HepG2 (cell line): ENCODE data around the gene ZMYM4. TPM values are rescaled to one million over a fixed set of nuclear protein-coding genes. Genes with fewer than 3 reads are reported as not detected.

ENCODE experiments used
- ATAC-seq: fragments of 200-7000 bp; cut with Tn5 transposase; 3 replicates; pipeline ENCODE4 v1.9.1; 2020; ENCODE audit warnings: mild to moderate bottlenecking, moderate library complexity
- BruUV-seq: library from RNA; stranded (reverse); fragments of 400-500 nt; replicated peaks from 2 replicates; lab custom pipeline; 2021; lab: Mats Ljungman, UMichigan
- CTCF ChIA-PET: fragments of 300-600 bp; formaldehyde crosslinking; extraction: SDS; loops from one replicate; lab custom pipeline; 2021; ENCODE audit warnings: low total read pairs, inconsistent platforms, low intra/inter-chr PET ratio; lab: Yijun Ruan, JAX
- POLR2A ChIA-PET: fragments of 350-600 bp; sonication (Branson Sonifier 250); formaldehyde crosslinking; loops from one replicate; lab custom pipeline; 2020; ENCODE audit warnings: antibody characterized with exemption, inconsistent platforms; lab: Yijun Ruan, JAX
- DNase-seq: peaks from one replicate; pipeline ENCODE4 v3.0.0-alpha.2; 2015; ENCODE audit warnings: low spot score
- FAIRE-seq: peaks from 3 replicates; lab custom pipeline; 2011; peaks lifted over from hg19 to GRCh38; lab: Jason Lieb, UNC
- H2AFZ ChIP-seq: one replicate; pipeline ENCODE4 v1.6.1; 2011; ENCODE audit warnings: low read length, inconsistent platforms
- H3K27ac ChIP-seq: fragments of 300-600 bp; 3 replicates; pipeline ENCODE4 v1.8.0; 2011; ENCODE audit warnings: mixed run types, mild to moderate bottlenecking, mixed read lengths, low read length, inconsistent platforms; ENCODE audit not compliant: insufficient read depth; ENCODE audit errors: extremely low read length
- H3K27me3 ChIP-seq, 2 experiments: fragments of 200-600 bp in 1 of 2; 2 replicates in 1 of 2; 3 replicates in 1 of 2; pipeline versions ENCODE4 v1.6.0 to v1.8.0; 2011; ENCODE audit warnings: low read length in 2 of 2, mild to moderate bottlenecking in 2 of 2, moderate library complexity in 2 of 2, inconsistent platforms in 1 of 2; ENCODE audit not compliant: insufficient read depth in 2 of 2, control insufficient read depth in 1 of 2
- H3K36me3 ChIP-seq, 2 experiments: fragments of 200-600 bp in 1 of 2; replicated peaks in 1 of 2; 2 replicates in 1 of 2; 3 replicates in 1 of 2; pipeline versions ENCODE4 v1.5.1 to v1.8.0; 2011; ENCODE audit warnings: low read length in 2 of 2, inconsistent platforms in 1 of 2; ENCODE audit not compliant: insufficient read depth in 2 of 2, control insufficient read depth in 1 of 2
- H3K4me1 ChIP-seq: 2 replicates; pipeline ENCODE4 v1.5.1; 2012; ENCODE audit warnings: low read length, inconsistent platforms; ENCODE audit not compliant: insufficient read depth
- H3K4me2 ChIP-seq: 2 replicates; pipeline ENCODE4 v1.6.0; 2011; ENCODE audit warnings: low read depth, low read length, inconsistent platforms
- H3K4me3 ChIP-seq, 3 experiments: fragments of 200-600 bp in 1 of 3; sonication (generic), shearing (Covaris generic) in 1 of 3; replicated peaks in 1 of 3; 2 replicates each; pipeline ENCODE4 v1.5.1; 2011 to 2016; ENCODE audit warnings: low read length in 3 of 3, inconsistent platforms in 2 of 3, low read depth in 2 of 3, mild to moderate bottlenecking in 2 of 3, control low read depth in 1 of 3, mixed read lengths in 1 of 3; ENCODE audit not compliant: insufficient read depth in 1 of 3
- H3K79me2 ChIP-seq: one replicate; pipeline ENCODE4 v1.6.1; 2011; ENCODE audit warnings: low read length, inconsistent platforms; ENCODE audit not compliant: insufficient read depth
- H3K9ac ChIP-seq: 2 replicates; pipeline ENCODE4 v1.6.0; 2011; ENCODE audit warnings: mild to moderate bottlenecking, low read depth, low read length, inconsistent platforms; ENCODE audit not compliant: insufficient read depth
- H3K9me3 ChIP-seq: 2 replicates; pipeline ENCODE4 v1.5.1; 2012; ENCODE audit warnings: mild to moderate bottlenecking, low read length
- H4K20me1 ChIP-seq: 2 replicates; pipeline ENCODE4 v1.6.0; 2011; ENCODE audit warnings: inconsistent platforms, mild to moderate bottlenecking, low read length, moderate library complexity; ENCODE audit not compliant: insufficient read depth
- DR1 ChIP-seq: sonication (generic); formaldehyde crosslinking; IDR thresholded peaks from 2 replicates; pipeline ENCODE4 v1.8.0; 2021; ENCODE audit warnings: mild to moderate bottlenecking, missing genetic modification reagents, inconsistent platforms
- EP300 ChIP-seq, 3 experiments: sonication (generic) in 1 of 3; formaldehyde crosslinking in 1 of 3; IDR thresholded peaks; 2 replicates each; pipeline versions ENCODE4 v1.5.1 to v1.6.1; 2011 to 2020; ENCODE audit warnings: low read depth in 2 of 3, low read length in 2 of 3, borderline replicate concordance in 1 of 3, improper control_type of control experiment in 1 of 3, mild to moderate bottlenecking in 1 of 3, missing genetic modification reagents in 1 of 3, moderate library complexity in 1 of 3
- FOXP1 ChIP-seq, 2 experiments: fragments of 450-650 bp in 1 of 2; IDR thresholded peaks; 2 replicates each; pipeline ENCODE4 v1.6.1; 2017 to 2018; ENCODE audit warnings: antibody characterized with exemption in 1 of 2
- IKZF4 ChIP-seq: sonication (generic); formaldehyde crosslinking; IDR thresholded peaks from 2 replicates; pipeline ENCODE4 v1.5.1; 2020; ENCODE audit warnings: borderline replicate concordance, mild to moderate bottlenecking, low read depth, missing genetic modification reagents; ENCODE audit errors: not compliant biosample characterization
- NFYC ChIP-seq: IDR thresholded peaks from 2 replicates; pipeline ENCODE4 v1.6.1; 2016; ENCODE audit warnings: missing genetic modification reagents, missing compliant biosample characterization
- TEAD3 ChIP-seq: optimal IDR thresholded peaks from 2 replicates; pipeline ENCODE3; 2016; ENCODE audit warnings: borderline replicate concordance
- ZNF335 ChIP-seq: sonication (generic); formaldehyde crosslinking; IDR thresholded peaks from 2 replicates; pipeline ENCODE4 v1.4.0; 2020; ENCODE audit warnings: missing genetic modification reagents
- ZNF549 ChIP-seq: sonication (generic); formaldehyde crosslinking; IDR thresholded peaks from 2 replicates; pipeline ENCODE4 v1.5.0; 2020; ENCODE audit warnings: missing genetic modification reagents
- ZNF615 ChIP-seq: sonication (generic); formaldehyde crosslinking; IDR thresholded peaks from 2 replicates; pipeline ENCODE4 v1.5.0; 2020; ENCODE audit warnings: mild to moderate bottlenecking, missing genetic modification reagents, borderline replicate concordance
- WGBS: methylation state at CpG from one replicate; pipeline ENCODE4 v1.1.6; 2017; ENCODE audit warnings: low lambda C conversion rate; 5-methylcytosine and 5-hydroxymethylcytosine counted together
- in situ Hi-C: cut with HindIII; loops from 2 replicates; pipeline ENCODE4 v1.10.0; 2017; ENCODE audit warnings: low pct_unique_long_range_greater_than_20kb; ENCODE audit not compliant: extremely low pct_ligation_motif_present
- intact Hi-C: fragments of 100-400 bp; cut with micrococcal nuclease; formaldehyde crosslinking; loops from one replicate; pipeline ENCODE4 v1.10.0; 2022; ENCODE audit not compliant: unreplicated experiment
- polyA plus RNA-seq, 8 experiments: library from polyadenylated mRNA; depleted of rRNA in 3 of 8; stranded (reverse) in 7 of 8; unstranded in 1 of 8; fragments of >200 nt; fragmentation: Illumina TruSeq in 4 of 8; extraction: Trizol in 4 of 8; gene quantifications; 2 replicates each; pipeline versions ENCODE4 v1.2.1 to v1.2.3, GENCODE V29; 2011 to 2016; ENCODE audit warnings: low read depth in 4 of 8, missing spikeins in 1 of 8, mixed read lengths in 1 of 8; ENCODE audit not compliant: insufficient read depth in 1 of 8
- total RNA-seq, 5 experiments: library from RNA; depleted of rRNA; stranded (reverse); fragments of >200 nt; fragmentation: Illumina TruSeq; extraction: Trizol; gene quantifications; 2 replicates each; pipeline ENCODE4 v1.2.3, GENCODE V29; 2016; ENCODE audit warnings: low read depth in 1 of 5
- TF ChIP-seq, protein P1 (sequence below): IDR thresholded peaks from 2 replicates; pipeline ENCODE4 v1.6.1; 2016; ENCODE audit warnings: missing compliant biosample characterization, missing genetic modification reagents, borderline replicate concordance
- TF ChIP-seq, protein P2 (sequence below): sonication (generic); formaldehyde crosslinking; IDR thresholded peaks from 2 replicates; pipeline ENCODE4 v1.5.0; 2020; ENCODE audit warnings: missing genetic modification reagents
- TF ChIP-seq, protein P3 (sequence below): sonication (generic); formaldehyde crosslinking; conservative IDR thresholded peaks from 2 replicates; pipeline ENCODE4 v1.4.0; 2020; ENCODE audit warnings: missing genetic modification reagents
- TF ChIP-seq, protein P4 (sequence below): sonication (generic); formaldehyde crosslinking; IDR thresholded peaks from 2 replicates; pipeline ENCODE4 v1.8.1; 2022; ENCODE audit warnings: low read depth, mild to moderate bottlenecking, missing genetic modification reagents
- TF ChIP-seq, protein P5 (sequence below): sonication (generic); formaldehyde crosslinking; IDR thresholded peaks from 2 replicates; pipeline ENCODE4 v1.4.0; 2020; ENCODE audit warnings: missing genetic modification reagents, borderline replicate concordance

ZMYM4 gene
- total and polyA plus RNA-seq, 2 of the 13 experiments (the other 11 are each of a cell fraction or from before 2014, with no cell fraction given), result 13.9 to 37.6 TPM

DNA sequence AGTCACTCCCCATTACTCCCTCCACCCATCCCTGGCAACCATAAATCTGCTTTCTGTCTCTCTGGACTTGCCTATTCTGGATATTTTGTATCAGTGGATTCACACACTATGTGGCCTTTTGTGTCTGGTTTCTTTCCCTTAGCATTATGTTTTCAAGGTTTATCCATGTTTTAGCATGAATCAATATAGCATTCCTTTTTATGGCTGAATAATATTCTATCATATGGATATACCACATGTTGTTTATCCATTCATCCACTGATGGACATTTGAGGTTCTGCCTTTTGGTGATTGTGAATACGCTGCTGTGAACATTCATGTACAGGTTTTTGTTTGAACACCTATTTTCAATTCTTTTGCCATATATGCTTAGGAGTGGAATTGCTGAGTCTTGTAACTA lies 140.4 kb downstream of the ZMYM4 start:
- CTCF ChIA-PET, result no interaction called here
- WGBS, result 100% methylated on average over 1 of the region's 1 CpG
- no peak for FAIRE-seq

More for the DNA sequence above, 140.4 kb downstream of the ZMYM4 start:
- in situ Hi-C loops, result no loop called here
- POLR2A ChIA-PET, result no interaction called here
- intact Hi-C loops, result no loop called here
- H3K27ac ChIP-seq, result no peak overlapping the region
- no peak for ATAC-seq
- H3K9ac ChIP-seq, result no peak overlapping the region
- no peak overlapping the region for H3K4me2 ChIP-seq
- peaks cover 8 to 45% of the 10 kb centered on the region in 2 experiments for H3K36me3 ChIP-seq
- H3K4me1 ChIP-seq, result no peaks in the 10 kb centered on the region
- H3K27me3 ChIP-seq, result no peaks in the 10 kb centered on the region
- no peaks in the 10 kb centered on the region for H4K20me1 ChIP-seq
- no peaks in the 10 kb centered on the region for H3K79me2 ChIP-seq
- H2AFZ ChIP-seq, result no peak overlapping the region
- H3K4me3 ChIP-seq, result no peak overlapping the region
- no peaks in the 10 kb centered on the region for H3K9me3 ChIP-seq
- DNase-seq, result no peak
- no TSS peak for BruUV-seq
- TF ChIP-seq, protein P1, sequence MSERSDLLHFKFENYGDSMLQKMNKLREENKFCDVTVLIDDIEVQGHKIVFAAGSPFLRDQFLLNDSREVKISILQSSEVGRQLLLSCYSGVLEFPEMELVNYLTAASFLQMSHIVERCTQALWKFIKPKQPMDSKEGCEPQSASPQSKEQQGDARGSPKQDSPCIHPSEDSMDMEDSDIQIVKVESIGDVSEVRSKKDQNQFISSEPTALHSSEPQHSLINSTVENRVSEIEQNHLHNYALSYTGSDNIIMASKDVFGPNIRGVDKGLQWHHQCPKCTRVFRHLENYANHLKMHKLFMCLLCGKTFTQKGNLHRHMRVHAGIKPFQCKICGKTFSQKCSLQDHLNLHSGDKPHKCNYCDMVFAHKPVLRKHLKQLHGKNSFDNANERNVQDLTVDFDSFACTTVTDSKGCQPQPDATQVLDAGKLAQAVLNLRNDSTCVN, result no peak
- TF ChIP-seq TEAD3 (no peak), ZNF549 (CRISPR knock-in tag) (no peak), FOXP1 (IDR thresholded peaks at IDR 0.05) (no peak), FOXP1 (CRISPR knock-in tag; IDR thresholded peaks at IDR 0.05) (no peak), ZNF335 (no peak), EP300 (IDR thresholded peaks at IDR 0.05; ENCODE audit: low read depth in 2 of 2, low read length in 2 of 2) (no peak), EP300 (CRISPR knock-in tag; IDR thresholded peaks at IDR 0.05; ENCODE audit: borderline replicate concordance) (no peak), DR1 (CRISPR knock-in tag) (no peak), ZNF615 (CRISPR knock-in tag) (no peak), NFYC (CRISPR knock-in tag) (no peak), IKZF4 (CRISPR knock-in tag) (no peak)
- TF ChIP-seq, protein P2, sequence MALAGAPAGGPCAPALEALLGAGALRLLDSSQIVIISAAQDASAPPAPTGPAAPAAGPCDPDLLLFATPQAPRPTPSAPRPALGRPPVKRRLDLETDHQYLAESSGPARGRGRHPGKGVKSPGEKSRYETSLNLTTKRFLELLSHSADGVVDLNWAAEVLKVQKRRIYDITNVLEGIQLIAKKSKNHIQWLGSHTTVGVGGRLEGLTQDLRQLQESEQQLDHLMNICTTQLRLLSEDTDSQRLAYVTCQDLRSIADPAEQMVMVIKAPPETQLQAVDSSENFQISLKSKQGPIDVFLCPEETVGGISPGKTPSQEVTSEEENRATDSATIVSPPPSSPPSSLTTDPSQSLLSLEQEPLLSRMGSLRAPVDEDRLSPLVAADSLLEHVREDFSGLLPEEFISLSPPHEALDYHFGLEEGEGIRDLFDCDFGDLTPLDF (CRISPR knock-in tag), result no peak
- TF ChIP-seq, protein P3, sequence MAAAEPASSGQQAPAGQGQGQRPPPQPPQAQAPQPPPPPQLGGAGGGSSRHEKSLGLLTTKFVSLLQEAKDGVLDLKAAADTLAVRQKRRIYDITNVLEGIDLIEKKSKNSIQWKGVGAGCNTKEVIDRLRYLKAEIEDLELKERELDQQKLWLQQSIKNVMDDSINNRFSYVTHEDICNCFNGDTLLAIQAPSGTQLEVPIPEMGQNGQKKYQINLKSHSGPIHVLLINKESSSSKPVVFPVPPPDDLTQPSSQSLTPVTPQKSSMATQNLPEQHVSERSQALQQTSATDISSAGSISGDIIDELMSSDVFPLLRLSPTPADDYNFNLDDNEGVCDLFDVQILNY (CRISPR knock-in tag), result no peak
- TF ChIP-seq, protein P4, sequence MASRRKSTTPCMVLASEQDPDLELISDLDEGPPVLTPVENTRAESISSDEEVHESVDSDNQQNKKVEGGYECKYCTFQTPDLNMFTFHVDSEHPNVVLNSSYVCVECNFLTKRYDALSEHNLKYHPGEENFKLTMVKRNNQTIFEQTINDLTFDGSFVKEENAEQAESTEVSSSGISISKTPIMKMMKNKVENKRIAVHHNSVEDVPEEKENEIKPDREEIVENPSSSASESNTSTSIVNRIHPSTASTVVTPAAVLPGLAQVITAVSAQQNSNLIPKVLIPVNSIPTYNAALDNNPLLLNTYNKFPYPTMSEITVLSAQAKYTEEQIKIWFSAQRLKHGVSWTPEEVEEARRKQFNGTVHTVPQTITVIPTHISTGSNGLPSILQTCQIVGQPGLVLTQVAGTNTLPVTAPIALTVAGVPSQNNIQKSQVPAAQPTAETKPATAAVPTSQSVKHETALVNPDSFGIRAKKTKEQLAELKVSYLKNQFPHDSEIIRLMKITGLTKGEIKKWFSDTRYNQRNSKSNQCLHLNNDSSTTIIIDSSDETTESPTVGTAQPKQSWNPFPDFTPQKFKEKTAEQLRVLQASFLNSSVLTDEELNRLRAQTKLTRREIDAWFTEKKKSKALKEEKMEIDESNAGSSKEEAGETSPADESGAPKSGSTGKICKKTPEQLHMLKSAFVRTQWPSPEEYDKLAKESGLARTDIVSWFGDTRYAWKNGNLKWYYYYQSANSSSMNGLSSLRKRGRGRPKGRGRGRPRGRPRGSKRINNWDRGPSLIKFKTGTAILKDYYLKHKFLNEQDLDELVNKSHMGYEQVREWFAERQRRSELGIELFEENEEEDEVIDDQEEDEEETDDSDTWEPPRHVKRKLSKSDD (CRISPR knock-in tag), result no peak
- TF ChIP-seq, protein P5, sequence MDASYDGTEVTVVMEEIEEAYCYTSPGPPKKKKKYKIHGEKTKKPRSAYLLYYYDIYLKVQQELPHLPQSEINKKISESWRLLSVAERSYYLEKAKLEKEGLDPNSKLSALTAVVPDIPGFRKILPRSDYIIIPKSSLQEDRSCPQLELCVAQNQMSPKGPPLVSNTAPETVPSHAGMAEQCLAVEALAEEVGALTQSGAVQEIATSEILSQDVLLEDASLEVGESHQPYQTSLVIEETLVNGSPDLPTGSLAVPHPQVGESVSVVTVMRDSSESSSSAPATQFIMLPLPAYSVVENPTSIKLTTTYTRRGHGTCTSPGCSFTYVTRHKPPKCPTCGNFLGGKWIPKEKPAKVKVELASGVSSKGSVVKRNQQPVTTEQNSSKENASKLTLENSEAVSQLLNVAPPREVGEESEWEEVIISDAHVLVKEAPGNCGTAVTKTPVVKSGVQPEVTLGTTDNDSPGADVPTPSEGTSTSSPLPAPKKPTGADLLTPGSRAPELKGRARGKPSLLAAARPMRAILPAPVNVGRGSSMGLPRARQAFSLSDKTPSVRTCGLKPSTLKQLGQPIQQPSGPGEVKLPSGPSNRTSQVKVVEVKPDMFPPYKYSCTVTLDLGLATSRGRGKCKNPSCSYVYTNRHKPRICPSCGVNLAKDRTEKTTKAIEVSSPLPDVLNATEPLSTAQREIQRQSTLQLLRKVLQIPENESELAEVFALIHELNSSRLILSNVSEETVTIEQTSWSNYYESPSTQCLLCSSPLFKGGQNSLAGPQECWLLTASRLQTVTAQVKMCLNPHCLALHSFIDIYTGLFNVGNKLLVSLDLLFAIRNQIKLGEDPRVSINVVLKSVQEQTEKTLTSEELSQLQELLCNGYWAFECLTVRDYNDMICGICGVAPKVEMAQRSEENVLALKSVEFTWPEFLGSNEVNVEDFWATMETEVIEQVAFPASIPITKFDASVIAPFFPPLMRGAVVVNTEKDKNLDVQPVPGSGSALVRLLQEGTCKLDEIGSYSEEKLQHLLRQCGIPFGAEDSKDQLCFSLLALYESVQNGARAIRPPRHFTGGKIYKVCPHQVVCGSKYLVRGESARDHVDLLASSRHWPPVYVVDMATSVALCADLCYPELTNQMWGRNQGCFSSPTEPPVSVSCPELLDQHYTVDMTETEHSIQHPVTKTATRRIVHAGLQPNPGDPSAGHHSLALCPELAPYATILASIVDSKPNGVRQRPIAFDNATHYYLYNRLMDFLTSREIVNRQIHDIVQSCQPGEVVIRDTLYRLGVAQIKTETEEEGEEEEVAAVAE (CRISPR knock-in tag), result no peak
